IMR-90 (cell line): ENCODE results near the gene IFFO2.

Source experiments
- BHLHE40 ChIP-seq: fragments of 150-350 bp; IDR thresholded peaks from 2 replicates; pipeline ENCODE4 v1.6.1; 2016; ENCODE audit warnings: mild to moderate bottlenecking, low read depth, low read length
- CHD1 ChIP-seq: IDR thresholded peaks from 2 replicates; pipeline ENCODE4 v1.6.1; 2012; ENCODE audit warnings: low read depth, low read length, improper control_type of control experiment
- FOS ChIP-seq: fragments of 150-350 bp; IDR thresholded peaks from 2 replicates; pipeline ENCODE4 v1.6.1; 2016; ENCODE audit warnings: low read depth, low read length
- MAFK ChIP-seq: IDR thresholded peaks from 2 replicates; pipeline ENCODE4 v1.6.1; 2012; ENCODE audit warnings: low read depth, low read length, improper control_type of control experiment
- MXI1 ChIP-seq: IDR thresholded peaks from 2 replicates; pipeline ENCODE4 v1.6.1; 2012; ENCODE audit warnings: low read depth, mild to moderate bottlenecking, low read length, moderate library complexity, borderline replicate concordance
- NFE2L2 ChIP-seq: fragments of 150-350 bp; IDR thresholded peaks from 2 replicates; pipeline ENCODE4 v1.6.1; 2016; ENCODE audit warnings: low read depth, mild to moderate bottlenecking, low read length
- POLR2A ChIP-seq: IDR thresholded peaks from 2 replicates; pipeline ENCODE4 v1.6.1; 2012; ENCODE audit warnings: mild to moderate bottlenecking, low read depth, low read length
- RAD21 ChIP-seq: IDR thresholded peaks from 2 replicates; pipeline ENCODE4 v1.6.1; 2012; ENCODE audit warnings: low read length, improper control_type of control experiment
- RCOR1 ChIP-seq: IDR thresholded peaks from 2 replicates; pipeline ENCODE4 v1.6.1; 2012; ENCODE audit warnings: mild to moderate bottlenecking, low read length, improper control_type of control experiment; ENCODE audit not compliant: insufficient replicate concordance
- RFX5 ChIP-seq: IDR thresholded peaks from 2 replicates; pipeline ENCODE4 v1.8.0; 2012; ENCODE audit warnings: low read depth, mild to moderate bottlenecking, low read length, moderate library complexity
- TF ChIP-seq, protein P1 (sequence below): conservative IDR thresholded peaks from 2 replicates; pipeline ENCODE4 v1.5.1; 2012; ENCODE audit warnings: mild to moderate bottlenecking, low read depth, low read length, improper control_type of control experiment
- TF ChIP-seq, protein P2 (sequence below): fragments of 150-350 bp; IDR thresholded peaks from 2 replicates; pipeline ENCODE4 v1.6.1; 2017; ENCODE audit warnings: mild to moderate bottlenecking, antibody characterized with exemption, low read length, low read depth

DNA sequence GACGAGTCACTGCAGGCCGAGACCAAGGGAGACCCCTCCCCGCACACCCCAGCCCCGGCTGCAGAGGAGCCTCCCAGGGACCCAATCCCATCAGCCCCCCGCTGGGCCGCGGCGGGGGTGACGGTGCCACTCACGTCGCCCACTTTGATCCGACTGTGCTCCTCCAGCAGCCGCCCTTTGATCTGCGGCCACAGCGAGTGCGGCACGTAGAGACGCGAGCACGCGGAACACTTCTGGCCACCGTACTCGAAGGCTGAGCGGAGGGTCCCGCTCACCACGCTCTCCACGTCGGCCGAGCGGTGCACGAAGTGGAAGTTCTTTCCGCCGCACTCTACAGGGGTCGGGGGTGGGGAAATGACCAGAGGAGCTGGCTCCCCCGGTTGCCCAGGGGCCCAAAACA, 79.2 kb downstream of the IFFO2 start:
- no peak for TF ChIP-seq MAFK
- TF ChIP-seq POLR2A = no peak
- TF ChIP-seq, protein P1, sequence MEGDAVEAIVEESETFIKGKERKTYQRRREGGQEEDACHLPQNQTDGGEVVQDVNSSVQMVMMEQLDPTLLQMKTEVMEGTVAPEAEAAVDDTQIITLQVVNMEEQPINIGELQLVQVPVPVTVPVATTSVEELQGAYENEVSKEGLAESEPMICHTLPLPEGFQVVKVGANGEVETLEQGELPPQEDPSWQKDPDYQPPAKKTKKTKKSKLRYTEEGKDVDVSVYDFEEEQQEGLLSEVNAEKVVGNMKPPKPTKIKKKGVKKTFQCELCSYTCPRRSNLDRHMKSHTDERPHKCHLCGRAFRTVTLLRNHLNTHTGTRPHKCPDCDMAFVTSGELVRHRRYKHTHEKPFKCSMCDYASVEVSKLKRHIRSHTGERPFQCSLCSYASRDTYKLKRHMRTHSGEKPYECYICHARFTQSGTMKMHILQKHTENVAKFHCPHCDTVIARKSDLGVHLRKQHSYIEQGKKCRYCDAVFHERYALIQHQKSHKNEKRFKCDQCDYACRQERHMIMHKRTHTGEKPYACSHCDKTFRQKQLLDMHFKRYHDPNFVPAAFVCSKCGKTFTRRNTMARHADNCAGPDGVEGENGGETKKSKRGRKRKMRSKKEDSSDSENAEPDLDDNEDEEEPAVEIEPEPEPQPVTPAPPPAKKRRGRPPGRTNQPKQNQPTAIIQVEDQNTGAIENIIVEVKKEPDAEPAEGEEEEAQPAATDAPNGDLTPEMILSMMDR = no peak
- TF ChIP-seq RFX5 = no peak
- TF ChIP-seq, protein P2, sequence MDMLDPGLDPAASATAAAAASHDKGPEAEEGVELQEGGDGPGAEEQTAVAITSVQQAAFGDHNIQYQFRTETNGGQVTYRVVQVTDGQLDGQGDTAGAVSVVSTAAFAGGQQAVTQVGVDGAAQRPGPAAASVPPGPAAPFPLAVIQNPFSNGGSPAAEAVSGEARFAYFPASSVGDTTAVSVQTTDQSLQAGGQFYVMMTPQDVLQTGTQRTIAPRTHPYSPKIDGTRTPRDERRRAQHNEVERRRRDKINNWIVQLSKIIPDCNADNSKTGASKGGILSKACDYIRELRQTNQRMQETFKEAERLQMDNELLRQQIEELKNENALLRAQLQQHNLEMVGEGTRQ = no peak
- no peak for TF ChIP-seq RAD21
- TF ChIP-seq FOS = no peak
- no peak for TF ChIP-seq MXI1
- TF ChIP-seq RCOR1 = no peak
- no peak for TF ChIP-seq CHD1
- no peak for TF ChIP-seq NFE2L2
- no peak for TF ChIP-seq BHLHE40
